ENCODE data around the gene KCNQ2.

The KCNQ2 gene

GRCh38 chr20:63401384-63402110 lies 70.9 kb downstream of the KCNQ2 start:
- no peak overlapping the region for H3K4me3 ChIP-seq (ENCODE audit: low read length)
- DNase-seq (ENCODE audit: low read depth): no peak

GRCh38 chr20:63400486-63401210 lies 71.8 kb downstream of the KCNQ2 start:
- TF ChIP-seq CTCF (conservative IDR thresholded peaks at IDR 0.05; ENCODE audit: low read length): no peak
- no peak for DNase-seq (ENCODE audit: low read depth)

More at GRCh38 chr20:63401384-63402110, 70.9 kb downstream of the KCNQ2 start:
- no peak for TF ChIP-seq CTCF (conservative IDR thresholded peaks at IDR 0.05; ENCODE audit: low read length)

GRCh38 chr20:63399596-63400375 lies 72.7 kb downstream of the KCNQ2 start:
- H3K4me3 ChIP-seq (ENCODE audit: low read length): no peak overlapping the region
- no peak for TF ChIP-seq CTCF (conservative IDR thresholded peaks at IDR 0.05; ENCODE audit: low read length)
- DNase-seq (ENCODE audit: low read depth): no peak

More at GRCh38 chr20:63400486-63401210, 71.8 kb downstream of the KCNQ2 start:
- H3K4me3 ChIP-seq (ENCODE audit: low read length): no peak overlapping the region

- DNase-seq (ENCODE audit: low read depth): no peak
- H3K4me3 ChIP-seq (ENCODE audit: low read length): no peak overlapping the region
- no peak for TF ChIP-seq CTCF (conservative IDR thresholded peaks at IDR 0.05; ENCODE audit: low read length)
These were observed 73.5 kb downstream of the KCNQ2 start for GRCh38 chr20:63398744-63399514.

- no peak for TF ChIP-seq CTCF (conservative IDR thresholded peaks at IDR 0.05; ENCODE audit: low read length)
- H3K4me3 ChIP-seq (ENCODE audit: low read length): no peak overlapping the region
- DNase-seq (ENCODE audit: low read depth): no peak
These were observed 74.5 kb downstream of the KCNQ2 start for GRCh38 chr20:63397946-63398450.

GRCh38 chr20:63397155-63397843 lies 75.2 kb downstream of the KCNQ2 start:
- no peak for DNase-seq (ENCODE audit: low read depth)
- no peak overlapping the region for H3K4me3 ChIP-seq (ENCODE audit: low read length)
- no peak for TF ChIP-seq CTCF (conservative IDR thresholded peaks at IDR 0.05; ENCODE audit: low read length)

Data from AG10803 (cell line).